ENCODE data around the gene COA8.

COA8 gene

DNA sequence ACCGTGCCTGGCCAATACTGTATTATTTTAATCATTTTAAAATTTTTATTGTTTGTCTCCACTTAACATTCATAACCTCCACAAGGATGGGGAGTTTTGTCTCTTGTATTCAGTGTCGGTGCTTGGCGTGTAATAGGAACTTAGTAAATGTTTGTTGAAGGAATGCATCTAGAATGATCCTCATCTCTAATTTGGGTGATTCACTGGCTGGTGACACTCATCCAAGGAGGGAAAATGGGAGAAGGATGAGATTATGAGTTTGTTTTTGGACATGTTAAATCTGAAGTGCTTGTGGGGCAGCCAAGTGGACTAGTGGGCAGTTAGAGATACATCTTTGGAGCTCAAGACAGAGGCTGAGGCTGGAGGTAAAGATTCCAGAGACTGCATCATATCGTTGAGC, 71.4 kb downstream of the COA8 start:
- no peak for DNase-seq (ENCODE audit: low read depth in 1 of 2, low spot score in 1 of 2)
- TF ChIP-seq JUND (IDR thresholded peaks at IDR 0.05; ENCODE audit: low read depth) = no peak
- in situ Hi-C loops (cut with HindIII; ENCODE audit: low pct_unique_long_range_greater_than_20kb, low sequenced_read_pairs) = no loop called here

DNA sequence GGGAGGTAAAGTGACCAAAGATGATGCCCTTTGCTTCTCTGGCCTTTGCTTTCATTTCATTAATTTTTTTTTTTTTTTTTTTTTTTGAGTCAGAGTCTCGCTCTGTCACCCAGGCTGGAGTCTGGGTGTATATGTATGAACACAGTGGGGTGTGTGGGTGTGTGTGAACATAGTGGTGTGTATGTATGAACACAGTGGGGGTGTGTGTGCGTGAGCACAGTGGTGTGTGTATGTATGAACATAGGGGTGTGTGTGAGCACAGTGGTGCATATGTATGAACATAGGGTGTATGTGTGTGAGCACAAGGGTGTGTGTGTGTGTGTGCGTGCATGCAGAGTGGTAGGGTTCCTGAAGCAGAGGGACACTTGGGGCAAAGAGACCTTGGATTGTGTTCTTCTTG, 75.8 kb downstream of the COA8 start:
- in situ Hi-C loops (cut with HindIII; ENCODE audit: low pct_unique_long_range_greater_than_20kb, low sequenced_read_pairs) = no loop called here
- TF ChIP-seq JUND (IDR thresholded peaks at IDR 0.05; ENCODE audit: low read depth) = no peak
- no peak for DNase-seq (ENCODE audit: low read depth in 1 of 2, low spot score in 1 of 2)
